H1 (cell line): ENCODE measurements around the gene OPN1SW. TPM values are rescaled to one million over a fixed set of nuclear protein-coding genes. Genes with fewer than 3 reads are reported as not detected.

ENCODE experiments used
- CTCF ChIA-PET: fragments of 300-600 bp; sonication (Branson Sonifier 250); formaldehyde crosslinking; loops from one replicate; lab custom pipeline; 2021; ENCODE audit not compliant: partially characterized antibody; lab: Charles Lee
- POLR2A ChIA-PET: fragments of 300-600 bp; sonication (Branson Sonifier 250); formaldehyde crosslinking; loops from one replicate; lab custom pipeline; 2021; ENCODE audit warnings: inconsistent platforms; ENCODE audit not compliant: partially characterized antibody; lab: Charles Lee
- DNase-seq, 2 experiments: peaks; one replicate each; pipeline versions ENCODE4 v3.0.0 to v3.0.0-alpha.2; 2010 to 2022; ENCODE audit warnings: low spot score in 2 of 2, low read depth in 1 of 2, mixed read lengths in 1 of 2
- FAIRE-seq: peaks from 2 replicates; lab custom pipeline; 2011; peaks lifted over from hg19 to GRCh38; lab: Jason Lieb, UNC
- H2AFZ ChIP-seq: 2 replicates; pipeline ENCODE4 v1.8.1; 2012; ENCODE audit warnings: low read length, inconsistent platforms
- H2AK5ac ChIP-seq: 2 replicates; pipeline ENCODE4 v1.6.1; 2013; ENCODE audit warnings: low read depth, low read length
- H2BK120ac ChIP-seq: replicated peaks from 2 replicates; pipeline ENCODE3; 2013; ENCODE audit warnings: low read depth, low read length, inconsistent platforms
- H2BK12ac ChIP-seq: 2 replicates; pipeline ENCODE4 v1.6.1; 2013; ENCODE audit warnings: low read depth, low read length
- H2BK15ac ChIP-seq: 2 replicates; pipeline ENCODE4 v1.6.1; 2013; ENCODE audit warnings: low read length
- H2BK20ac ChIP-seq: 2 replicates; pipeline ENCODE4 v1.6.1; 2013; ENCODE audit warnings: low read length
- H2BK5ac ChIP-seq: 2 replicates; pipeline ENCODE4 v1.6.1; 2013; ENCODE audit warnings: low read depth, low read length
- H3K14ac ChIP-seq: 2 replicates; pipeline ENCODE4 v1.6.1; 2013; ENCODE audit warnings: inconsistent platforms; ENCODE audit not compliant: insufficient read length
- H3K18ac ChIP-seq: 2 replicates; pipeline ENCODE4 v1.6.1; 2013; ENCODE audit warnings: low read length; ENCODE audit errors: extremely low read depth
- H3K23ac ChIP-seq: 2 replicates; pipeline ENCODE4 v1.6.1; 2013; ENCODE audit warnings: inconsistent platforms; ENCODE audit not compliant: insufficient read length
- H3K23me2 ChIP-seq: 2 replicates; pipeline ENCODE4 v1.6.1; 2013; ENCODE audit warnings: low read depth, low read length
- H3K27ac ChIP-seq: 2 replicates; pipeline ENCODE4 v1.6.1; 2011; ENCODE audit warnings: low read depth, low read length, inconsistent platforms
- H3K27me3 ChIP-seq, 4 experiments: replicated peaks in 1 of 4; 1 replicate in 1 of 4; 2 replicates in 3 of 4; pipeline versions ENCODE4 v1.6.1 to v1.8.1; 2011 to 2013; ENCODE audit warnings: low read length in 3 of 4, mild to moderate bottlenecking in 3 of 4, inconsistent platforms in 2 of 4, mixed read lengths in 2 of 4, moderate library complexity in 1 of 4; ENCODE audit not compliant: control insufficient read depth in 3 of 4, insufficient read depth in 3 of 4; ENCODE audit errors: extremely low read depth in 1 of 4
- H3K36me3 ChIP-seq, 4 experiments: 2 replicates each; pipeline versions ENCODE4 v1.6.1 to v1.8.1; 2011 to 2013; ENCODE audit warnings: mild to moderate bottlenecking in 4 of 4, low read length in 3 of 4, moderate library complexity in 2 of 4, control low read depth in 1 of 4, inconsistent platforms in 1 of 4; ENCODE audit not compliant: insufficient read depth in 4 of 4, control insufficient read depth in 2 of 4
- H3K4ac ChIP-seq: replicated peaks from 2 replicates; pipeline ENCODE3; 2013; ENCODE audit warnings: low read length, low read depth, mixed read lengths, inconsistent platforms; ENCODE audit not compliant: insufficient read length
- H3K4me1 ChIP-seq, 4 experiments: replicated peaks in 1 of 4; 1 replicate in 1 of 4; 2 replicates in 3 of 4; pipeline versions ENCODE4 v1.6.1 to v1.8.1; 2011 to 2013; ENCODE audit warnings: low read length in 3 of 4, inconsistent platforms in 2 of 4, mixed read lengths in 1 of 4; ENCODE audit not compliant: insufficient read depth in 4 of 4, control insufficient read depth in 3 of 4
- H3K4me2 ChIP-seq, 2 experiments: 2 replicates each; pipeline versions ENCODE4 v1.6.1 to v1.8.1; 2011 to 2013; ENCODE audit warnings: low read depth in 2 of 2, low read length in 2 of 2, control low read depth in 1 of 2, inconsistent platforms in 1 of 2, mild to moderate bottlenecking in 1 of 2; ENCODE audit not compliant: insufficient read depth in 1 of 2
- H3K4me3 ChIP-seq, 4 experiments: fragments of 200-600, 300-600 bp in 1 of 4; sonication (generic), shearing (Covaris generic), sonication (Bioruptor Twin) in 1 of 4; 2 replicates each; pipeline versions ENCODE4 v1.5.1 to v1.8.1; 2011 to 2016; ENCODE audit warnings: low read length in 4 of 4, low read depth in 3 of 4, control low read depth in 2 of 4, inconsistent platforms in 2 of 4, mild to moderate bottlenecking in 2 of 4, mixed read lengths in 1 of 4, moderate library complexity in 1 of 4; ENCODE audit not compliant: insufficient read depth in 2 of 4; ENCODE audit errors: extremely low read depth in 1 of 4
- H3K56ac ChIP-seq: replicated peaks from 2 replicates; pipeline ENCODE3; 2013; ENCODE audit warnings: low read depth, mild to moderate bottlenecking, mixed read lengths, low read length, inconsistent platforms; ENCODE audit not compliant: insufficient read length
- H3K79me1 ChIP-seq: 2 replicates; pipeline ENCODE4 v1.6.1; 2013; ENCODE audit warnings: low read depth, low read length, control low read depth
- H3K79me2 ChIP-seq, 2 experiments: 2 replicates each; pipeline versions ENCODE4 v1.6.1 to v1.8.1; 2012 to 2013; ENCODE audit warnings: low read length in 2 of 2, mild to moderate bottlenecking in 2 of 2, inconsistent platforms in 1 of 2; ENCODE audit not compliant: insufficient read depth in 2 of 2, control insufficient read depth in 1 of 2
- H3K9ac ChIP-seq, 4 experiments: replicated peaks in 1 of 4; 1 replicate in 1 of 4; 2 replicates in 3 of 4; pipeline versions ENCODE4 v1.6.1 to v1.8.1; 2011 to 2013; ENCODE audit warnings: low read depth in 3 of 4, low read length in 3 of 4, control low read depth in 2 of 4, mild to moderate bottlenecking in 2 of 4, moderate library complexity in 2 of 4, inconsistent platforms in 1 of 4; ENCODE audit errors: extremely low read depth in 1 of 4
- H3K9me3 ChIP-seq, 2 experiments: 2 replicates each; pipeline versions ENCODE4 v1.6.1 to v1.8.1; 2012 to 2013; ENCODE audit warnings: mild to moderate bottlenecking in 2 of 2, moderate library complexity in 2 of 2, control low read depth in 1 of 2, inconsistent platforms in 1 of 2, low read depth in 1 of 2, low read length in 1 of 2, mixed read lengths in 1 of 2; ENCODE audit not compliant: insufficient read depth in 2 of 2
- H4K20me1 ChIP-seq, 2 experiments: replicated peaks in 1 of 2; 2 replicates each; pipeline versions ENCODE3 to v1.8.1; 2011 to 2013; ENCODE audit warnings: inconsistent platforms in 2 of 2, low read length in 2 of 2, mild to moderate bottlenecking in 1 of 2; ENCODE audit not compliant: insufficient read depth in 2 of 2, control insufficient read depth in 1 of 2
- H4K5ac ChIP-seq: 2 replicates; pipeline ENCODE4 v1.6.1; 2013; ENCODE audit warnings: low read length, low read depth, mixed read lengths, inconsistent platforms; ENCODE audit not compliant: insufficient read length
- H4K8ac ChIP-seq: 2 replicates; pipeline ENCODE4 v1.8.0; 2013; ENCODE audit warnings: mild to moderate bottlenecking, moderate library complexity, low read length, inconsistent platforms; ENCODE audit not compliant: insufficient read depth; ENCODE audit errors: extremely low read depth
- H4K91ac ChIP-seq: replicated peaks from 2 replicates; pipeline ENCODE3; 2013; ENCODE audit warnings: low read length, mixed read lengths, inconsistent platforms; ENCODE audit not compliant: insufficient read length
- ASH2L ChIP-seq: fragments of 200-600, 300-600 bp; sonication (generic); IDR thresholded peaks from one replicate; pipeline ENCODE4 v1.7.1; 2017; ENCODE audit warnings: low read length
- CHD1 ChIP-seq: IDR thresholded peaks from 2 replicates; pipeline ENCODE4 v1.6.1; 2012; ENCODE audit warnings: low read depth, low read length, improper control_type of control experiment
- EP300 ChIP-seq, 2 experiments: IDR thresholded peaks; 1 replicate in 1 of 2; 2 replicates in 1 of 2; pipeline ENCODE4 v1.6.1; 2011 to 2012; ENCODE audit warnings: low read depth in 2 of 2, low read length in 2 of 2, mild to moderate bottlenecking in 2 of 2, borderline replicate concordance in 1 of 2, inconsistent platforms in 1 of 2, moderate library complexity in 1 of 2
- EZH2 ChIP-seq: fragments of 200-600 bp; sonication (generic); IDR thresholded peaks from 2 replicates; pipeline ENCODE4 v1.7.1; 2012; ENCODE audit warnings: low read depth, mild to moderate bottlenecking, moderate library complexity, low read length, inconsistent platforms; ENCODE audit not compliant: severe bottlenecking
- NANOG ChIP-seq: IDR thresholded peaks from 2 replicates; pipeline ENCODE4 v1.6.1; 2011; ENCODE audit warnings: low read length, low read depth, mild to moderate bottlenecking, inconsistent platforms; ENCODE audit not compliant: insufficient read depth, poor library complexity, severe bottlenecking
- RAD21 ChIP-seq, 2 experiments: IDR thresholded peaks in 1 of 2; conservative IDR thresholded peaks in 1 of 2; 2 replicates each; pipeline ENCODE4 v1.6.1; 2011; ENCODE audit warnings: low read depth in 2 of 2, low read length in 2 of 2, improper control_type of control experiment in 1 of 2, inconsistent platforms in 1 of 2, mild to moderate bottlenecking in 1 of 2, moderate library complexity in 1 of 2
- SIN3A ChIP-seq, 2 experiments: IDR thresholded peaks in 1 of 2; conservative IDR thresholded peaks in 1 of 2; 2 replicates each; pipeline ENCODE4 v1.6.1; 2011 to 2012; ENCODE audit warnings: low read length in 2 of 2, improper control_type of control experiment in 1 of 2, low read depth in 1 of 2, mild to moderate bottlenecking in 1 of 2
- SP2 ChIP-seq: IDR thresholded peaks from 2 replicates; pipeline ENCODE4 v1.6.1; 2012; ENCODE audit warnings: mild to moderate bottlenecking, low read length, inconsistent platforms
- SP4 ChIP-seq: IDR thresholded peaks from 2 replicates; pipeline ENCODE4 v1.6.1; 2012; ENCODE audit warnings: low read length, inconsistent platforms
- SUZ12 ChIP-seq: fragments of 200-600 bp; sonication (generic); IDR thresholded peaks from 2 replicates; pipeline ENCODE4 v1.6.1; 2012; ENCODE audit warnings: mild to moderate bottlenecking, inconsistent platforms, low read length, moderate library complexity, mixed read lengths
- TBP ChIP-seq: IDR thresholded peaks from 2 replicates; pipeline ENCODE4 v1.6.1; 2011; ENCODE audit warnings: low read depth, low read length, improper control_type of control experiment
- YY1 ChIP-seq: IDR thresholded peaks from 2 replicates; pipeline ENCODE4 v1.6.1; 2011; ENCODE audit warnings: low read depth, mild to moderate bottlenecking, low read length
- WGBS, 2 experiments: shearing (Covaris generic) in 1 of 2; methylation state at CpG; one replicate each; pipeline versions ENCODE4 v1.1.6 to v1.1.7; 2013 to 2015; ENCODE audit warnings: low lambda C conversion rate in 2 of 2, mixed read lengths in 2 of 2, inconsistent platforms in 1 of 2, low coverage in 1 of 2, missing lambda C conversion rate in 1 of 2; ENCODE audit not compliant: insufficient replicate concordance in 2 of 2, insufficient coverage in 1 of 2, insufficient read length in 1 of 2; ENCODE audit errors: extremely low coverage in 1 of 2, missing lambda C conversion rate in 1 of 2; 5-methylcytosine and 5-hydroxymethylcytosine counted together
- polyA plus RNA-seq, 7 experiments: library from polyadenylated mRNA; depleted of rRNA in 3 of 7; stranded (reverse) in 5 of 7; unstranded in 2 of 7; fragments of >200 nt in 5 of 7; fragments of 200-250 nt in 2 of 7; gene quantifications; 1 replicate in 5 of 7; 2 replicates in 1 of 7; 4 replicates in 1 of 7; pipeline versions ENCODE4 v1.2.1 to v1.2.3, GENCODE V29; 2011 to 2013; ENCODE audit warnings: missing spikeins in 2 of 7, mixed read lengths in 2 of 7
- total RNA-seq: library from RNA; stranded (reverse); fragmentation: NEBNext Ultra II Directional; extraction: Animal tissue kit (Norgen Biotek cat#: 25700); gene quantifications from 2 replicates; pipeline ENCODE4 v1.2.1, GENCODE V29; 2021
- TF ChIP-seq, protein P1 (sequence below): IDR thresholded peaks from 2 replicates; pipeline ENCODE4 v1.6.1; 2012; ENCODE audit warnings: inconsistent platforms

Gene OPN1SW
- total and polyA plus RNA-seq, 2 of the 8 experiments (the other 6 are each of a cell fraction or from before 2014, with no cell fraction given): not detected

DNA sequence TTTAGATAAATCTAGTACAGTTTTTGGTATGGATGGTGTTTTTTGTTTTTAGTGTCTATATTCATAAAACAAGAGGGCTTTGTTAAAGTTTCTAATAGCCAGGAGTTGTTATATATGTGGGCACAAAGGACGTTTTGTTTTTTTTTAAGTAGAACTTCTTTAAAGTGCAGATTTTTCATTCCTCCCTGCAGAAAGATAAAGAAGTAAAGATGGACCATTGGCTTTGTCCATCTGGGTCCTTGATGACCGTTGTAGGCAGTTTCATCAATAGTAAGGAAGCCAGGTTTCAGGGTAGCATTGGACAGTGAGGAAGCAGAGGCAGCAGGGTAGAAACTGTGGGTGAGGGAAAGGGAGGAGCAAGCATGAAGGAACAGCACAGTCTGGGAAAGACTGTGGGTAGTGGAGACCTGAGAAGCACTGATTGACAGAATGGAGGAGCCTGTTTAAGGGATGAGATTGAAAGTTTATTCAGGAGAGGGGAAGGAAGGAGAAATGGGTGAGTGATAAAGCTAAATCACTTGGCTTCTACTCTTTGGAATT is 31.2 kb downstream of the OPN1SW start:
- WGBS, 2 experiments: 87% methylated on average over 2 of the region's 2 CpGs; no CpG with 5 or more reads in 1 of the 2 experiments
- no peak overlapping the region for H2BK120ac ChIP-seq
- no peak overlapping the region for H2AK5ac ChIP-seq
- no peak overlapping the region for H3K4me3 ChIP-seq
- H3K56ac ChIP-seq: no peak overlapping the region
- H3K4me2 ChIP-seq: no peak overlapping the region
- H3K79me2 ChIP-seq: peaks cover 54 to 99% of the 10 kb centered on the region in 2 experiments
- POLR2A ChIA-PET: interaction anchor here (1.2 kb wide), 1 partner anchor 12 kb away, joined by 4 read pairs; no protein-coding TSS in a partner anchor
- no peaks in the 10 kb centered on the region for H3K27me3 ChIP-seq
- H4K20me1 ChIP-seq: peaks cover 26 to 37% of the 10 kb centered on the region in 2 experiments
- H4K91ac ChIP-seq: no peak overlapping the region
- no peak overlapping the region for H3K9ac ChIP-seq
- no peaks in the 10 kb centered on the region; the same call in none of the 2 replicates for H3K79me1 ChIP-seq
- no peak overlapping the region for H3K14ac ChIP-seq
- no peak overlapping the region for H3K23ac ChIP-seq
- peaks cover 3 to 19% (median 16%) of the 10 kb centered on the region in 4 experiments; a peak in 7 of 8 replicates for H3K36me3 ChIP-seq
- H3K27ac ChIP-seq: no peak overlapping the region
- no peak overlapping the region for H2BK12ac ChIP-seq
- no peak overlapping the region for H2AFZ ChIP-seq
- peaks cover 0 to 5% (median 2%) of the 10 kb centered on the region in 4 experiments; a peak in 2 of 7 replicates for H3K4me1 ChIP-seq
- H2BK15ac ChIP-seq: no peak overlapping the region
- H3K4ac ChIP-seq: no peak overlapping the region
- H3K23me2 ChIP-seq: peaks cover 2% of the 10 kb centered on the region; the same call in 1 of the 2 replicates
- no peak overlapping the region for H4K5ac ChIP-seq
- no peak for DNase-seq
- CTCF ChIA-PET: no interaction called here
- no peak overlapping the region for H2BK5ac ChIP-seq
- H3K9me3 ChIP-seq: no peaks in the 10 kb centered on the region
- no peak overlapping the region for H4K8ac ChIP-seq
- no peak overlapping the region for H2BK20ac ChIP-seq
- no peak overlapping the region for H3K18ac ChIP-seq
- no peak for FAIRE-seq
- TF ChIP-seq SP2 (no peak), SIN3A (conservative IDR thresholded peaks at IDR 0.05 in 1 of 2, IDR thresholded peaks at IDR 0.05 in 1 of 2; ENCODE audit: low read depth in 1 of 2, low read length in 2 of 2) (no peak), EZH2 (no peak), YY1 (no peak), ASH2L (no peak), NANOG (no peak), EP300 (IDR thresholded peaks at IDR 0.05; ENCODE audit: borderline replicate concordance in 1 of 2, low read depth in 2 of 2, low read length in 2 of 2) (no peak), SP4 (no peak), CHD1 (no peak), SUZ12 (no peak), RAD21 (IDR thresholded peaks at IDR 0.05 in 1 of 2, conservative IDR thresholded peaks at IDR 0.05 in 1 of 2; ENCODE audit: low read depth in 2 of 2, low read length in 2 of 2) (no peak), TBP (no peak)
- TF ChIP-seq, protein P1, sequence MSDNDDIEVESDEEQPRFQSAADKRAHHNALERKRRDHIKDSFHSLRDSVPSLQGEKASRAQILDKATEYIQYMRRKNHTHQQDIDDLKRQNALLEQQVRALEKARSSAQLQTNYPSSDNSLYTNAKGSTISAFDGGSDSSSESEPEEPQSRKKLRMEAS: no peak
